Fibroblast of pulmonary artery (primary cell): Measurements from ENCODE around the gene ANO1.
A peak's percentile ranks its signal among the peaks of the same experiment; 100 is the strongest.

Experiments used
- DNase-seq: peaks from one replicate; pipeline ENCODE4 v3.0.0-alpha.2; 2010; ENCODE audit warnings: low read depth
- H3K4me3 ChIP-seq: replicated peaks from 2 replicates; pipeline ENCODE4 v1.5.1; 2011; ENCODE audit warnings: low read depth, mild to moderate bottlenecking, control low read depth, low read length, moderate library complexity
- CTCF ChIP-seq: IDR thresholded peaks from 2 replicates; pipeline ENCODE4 v1.5.1; 2011; ENCODE audit warnings: mild to moderate bottlenecking, control low read depth, low read length, inconsistent platforms; ENCODE audit errors: missing control alignments

ANO1 gene

GRCh38 chr11:70226183-70226582 is 148.1 kb downstream of the ANO1 start:
- DNase-seq = no peak
- TF ChIP-seq CTCF = no peak
- H3K4me3 ChIP-seq = no peak overlapping the region

- no peak for DNase-seq
- TF ChIP-seq CTCF = peak; percentile 22
- no peak overlapping the region for H3K4me3 ChIP-seq
These were observed 148.8 kb downstream of the ANO1 start for GRCh38 chr11:70226967-70227366.

- TF ChIP-seq CTCF = no peak
- H3K4me3 ChIP-seq = no peak overlapping the region
- no peak for DNase-seq
These were observed 151.6 kb downstream of the ANO1 start for GRCh38 chr11:70229737-70230136.

GRCh38 chr11:70230151-70230839 is 152.2 kb downstream of the ANO1 start:
- TF ChIP-seq CTCF = no peak
- no peak overlapping the region for H3K4me3 ChIP-seq
- no peak for DNase-seq

- DNase-seq = no peak
- no peak for TF ChIP-seq CTCF
- no peak overlapping the region for H3K4me3 ChIP-seq
These were observed 153.0 kb downstream of the ANO1 start for GRCh38 chr11:70230840-70231710.

GRCh38 chr11:70233034-70233433 is 154.9 kb downstream of the ANO1 start:
- TF ChIP-seq CTCF = no peak
- H3K4me3 ChIP-seq = no peak overlapping the region
- no peak for DNase-seq

GRCh38 chr11:70233511-70233934 is 155.4 kb downstream of the ANO1 start:
- H3K4me3 ChIP-seq = no peak overlapping the region
- no peak for TF ChIP-seq CTCF
- peak; percentile 83 for DNase-seq
